IMR-90 (cell line): ENCODE results near the gene DENND5A. TPM values are rescaled to one million over a fixed set of nuclear protein-coding genes. Genes with fewer than 3 reads are reported as not detected.

ENCODE experiments used
- ATAC-seq: fragments of 200-7000 bp; cut with Tn5 transposase; 2 replicates; pipeline ENCODE4 v1.9.1; 2020; ENCODE audit warnings: low read depth, mild to moderate bottlenecking, moderate library complexity
- BruUV-seq: library from RNA; stranded (reverse); fragments of 400-500 nt; replicated peaks from 2 replicates; lab custom pipeline; 2021; lab: Mats Ljungman, UMichigan
- CTCF ChIA-PET: fragments of 300-600 bp; formaldehyde crosslinking; extraction: SDS; loops from one replicate; lab custom pipeline; 2021; ENCODE audit warnings: antibody characterized with exemption; lab: Yijun Ruan, JAX
- POLR2A ChIA-PET: fragments of 300-600 bp; sonication (Branson Sonifier 250); formaldehyde crosslinking; loops from one replicate; lab custom pipeline; 2022; ENCODE audit warnings: antibody characterized with exemption; ENCODE audit not compliant: unreplicated experiment; lab: Charles Lee
- DNase-seq: peaks from one replicate; pipeline ENCODE4 v3.0.0; 2013
- H2AFZ ChIP-seq: replicated peaks from 2 replicates; pipeline ENCODE3; 2013; ENCODE audit warnings: low read length, mild to moderate bottlenecking; ENCODE audit not compliant: poor library complexity
- H2AK5ac ChIP-seq: 2 replicates; pipeline ENCODE4 v1.6.1; 2013; ENCODE audit warnings: low read depth, low read length, inconsistent platforms
- H2AK9ac ChIP-seq: replicated peaks from 2 replicates; pipeline ENCODE3; 2013; ENCODE audit warnings: mild to moderate bottlenecking, low read depth, low read length, moderate library complexity; ENCODE audit not compliant: poor library complexity
- H2BK120ac ChIP-seq: 2 replicates; pipeline ENCODE4 v1.6.1; 2013; ENCODE audit warnings: low read depth, low read length, inconsistent platforms
- H2BK15ac ChIP-seq: 3 replicates; pipeline ENCODE4 v1.6.1; 2013; ENCODE audit warnings: low read depth, low read length, inconsistent platforms
- H2BK20ac ChIP-seq: 2 replicates; pipeline ENCODE4 v1.6.1; 2013; ENCODE audit warnings: low read depth, mild to moderate bottlenecking, inconsistent platforms, low read length, moderate library complexity
- H2BK5ac ChIP-seq: 2 replicates; pipeline ENCODE4 v1.6.1; 2013; ENCODE audit warnings: mild to moderate bottlenecking, low read depth, low read length, inconsistent platforms; ENCODE audit not compliant: poor library complexity, severe bottlenecking
- H3K14ac ChIP-seq: replicated peaks from 2 replicates; pipeline ENCODE4 v1.6.1; 2013; ENCODE audit warnings: low read depth, low read length, inconsistent platforms
- H3K18ac ChIP-seq: 2 replicates; pipeline ENCODE4 v1.6.1; 2013; ENCODE audit warnings: low read depth, low read length, control low read depth
- H3K23ac ChIP-seq: 2 replicates; pipeline ENCODE4 v1.6.1; 2013; ENCODE audit warnings: low read depth, low read length, inconsistent platforms
- H3K27ac ChIP-seq: 2 replicates; pipeline ENCODE4 v1.5.1; 2013; ENCODE audit warnings: mild to moderate bottlenecking, control low read depth, low read length; ENCODE audit not compliant: insufficient read depth
- H3K27me3 ChIP-seq: 2 replicates; pipeline ENCODE4 v1.6.1; 2013; ENCODE audit warnings: low read length; ENCODE audit not compliant: control insufficient read depth, insufficient read depth
- H3K36me3 ChIP-seq: 2 replicates; pipeline ENCODE4 v1.6.1; 2013; ENCODE audit warnings: low read length, mixed read lengths; ENCODE audit not compliant: control insufficient read depth, insufficient read depth
- H3K4ac ChIP-seq: 2 replicates; pipeline ENCODE4 v1.6.1; 2013; ENCODE audit warnings: low read depth, low read length, inconsistent platforms
- H3K4me1 ChIP-seq: 2 replicates; pipeline ENCODE4 v1.6.1; 2013; ENCODE audit warnings: low read length, mixed read lengths; ENCODE audit not compliant: control insufficient read depth, insufficient read depth
- H3K4me2 ChIP-seq: 2 replicates; pipeline ENCODE4 v1.6.1; 2013; ENCODE audit warnings: low read depth, mild to moderate bottlenecking, control low read depth, low read length, moderate library complexity
- H3K4me3 ChIP-seq: 2 replicates; pipeline ENCODE4 v1.5.1; 2013; ENCODE audit warnings: low read depth, mild to moderate bottlenecking, control low read depth, low read length, moderate library complexity; ENCODE audit not compliant: insufficient read depth
- H3K56ac ChIP-seq: 2 replicates; pipeline ENCODE4 v1.6.1; 2013; ENCODE audit warnings: low read length, inconsistent platforms; ENCODE audit not compliant: insufficient read depth; ENCODE audit errors: extremely low read depth
- H3K79me1 ChIP-seq, 2 experiments: 2 replicates each; pipeline ENCODE4 v1.6.1; 2013; ENCODE audit warnings: low read length in 2 of 2, inconsistent platforms in 1 of 2, low read depth in 1 of 2
- H3K9ac ChIP-seq: 2 replicates; pipeline ENCODE4 v1.6.1; 2013; ENCODE audit warnings: low read depth, low read length, control low read depth
- H3K9me1 ChIP-seq: 2 replicates; pipeline ENCODE4 v1.6.1; 2013; ENCODE audit warnings: low read length, inconsistent platforms; ENCODE audit not compliant: insufficient read depth
- H3K9me3 ChIP-seq: 2 replicates; pipeline ENCODE4 v1.6.1; 2013; ENCODE audit warnings: low read length; ENCODE audit not compliant: control insufficient read depth, insufficient read depth
- H4K20me1 ChIP-seq: 2 replicates; pipeline ENCODE4 v1.6.1; 2013; ENCODE audit warnings: low read length, inconsistent platforms; ENCODE audit not compliant: insufficient read depth
- H4K5ac ChIP-seq: 2 replicates; pipeline ENCODE4 v1.6.1; 2013; ENCODE audit warnings: mild to moderate bottlenecking, low read depth, low read length, control low read depth
- H4K8ac ChIP-seq, 2 experiments: 2 replicates each; pipeline ENCODE4 v1.6.1; 2013; ENCODE audit warnings: low read depth in 2 of 2, low read length in 2 of 2, control low read depth in 1 of 2, inconsistent platforms in 1 of 2
- H4K91ac ChIP-seq: 2 replicates; pipeline ENCODE4 v1.6.1; 2013; ENCODE audit warnings: low read depth, low read length, inconsistent platforms; ENCODE audit not compliant: insufficient read depth
- BHLHE40 ChIP-seq: fragments of 150-350 bp; IDR thresholded peaks from 2 replicates; pipeline ENCODE4 v1.6.1; 2016; ENCODE audit warnings: mild to moderate bottlenecking, low read depth, low read length
- CHD1 ChIP-seq: IDR thresholded peaks from 2 replicates; pipeline ENCODE4 v1.6.1; 2012; ENCODE audit warnings: low read depth, low read length, improper control_type of control experiment
- MAZ ChIP-seq: IDR thresholded peaks from 2 replicates; pipeline ENCODE4 v1.6.1; 2012; ENCODE audit warnings: low read depth, mild to moderate bottlenecking, low read length, improper control_type of control experiment, moderate library complexity, borderline replicate concordance
- MXI1 ChIP-seq: IDR thresholded peaks from 2 replicates; pipeline ENCODE4 v1.6.1; 2012; ENCODE audit warnings: low read depth, mild to moderate bottlenecking, low read length, moderate library complexity, borderline replicate concordance
- NFE2L2 ChIP-seq: fragments of 150-350 bp; IDR thresholded peaks from 2 replicates; pipeline ENCODE4 v1.6.1; 2016; ENCODE audit warnings: low read depth, mild to moderate bottlenecking, low read length
- POLR2A ChIP-seq: IDR thresholded peaks from 2 replicates; pipeline ENCODE4 v1.6.1; 2012; ENCODE audit warnings: mild to moderate bottlenecking, low read depth, low read length
- RAD21 ChIP-seq: IDR thresholded peaks from 2 replicates; pipeline ENCODE4 v1.6.1; 2012; ENCODE audit warnings: low read length, improper control_type of control experiment
- RCOR1 ChIP-seq: IDR thresholded peaks from 2 replicates; pipeline ENCODE4 v1.6.1; 2012; ENCODE audit warnings: mild to moderate bottlenecking, low read length, improper control_type of control experiment; ENCODE audit not compliant: insufficient replicate concordance
- RFX5 ChIP-seq: IDR thresholded peaks from 2 replicates; pipeline ENCODE4 v1.8.0; 2012; ENCODE audit warnings: low read depth, mild to moderate bottlenecking, low read length, moderate library complexity
- SMC3 ChIP-seq: fragments of 150-350 bp; IDR thresholded peaks from 2 replicates; pipeline ENCODE4 v1.6.1; 2016; ENCODE audit warnings: low read depth, mild to moderate bottlenecking, antibody characterized with exemption, low read length, moderate library complexity
- WGBS, 2 experiments: methylation state at CpG; one replicate each; pipeline versions ENCODE4 v1.1.5 to v1.1.7; 2013; ENCODE audit warnings: missing lambda C conversion rate in 2 of 2; ENCODE audit not compliant: insufficient read length in 1 of 2; ENCODE audit errors: extremely low coverage in 2 of 2; 5-methylcytosine and 5-hydroxymethylcytosine counted together
- dilution Hi-C: fragments of 300-500 bp; cut with HindIII; formaldehyde crosslinking; loops from one replicate; pipeline ENCODE4 v1.14.3; 2018; ENCODE audit warnings: low sequenced_read_pairs; ENCODE audit not compliant: unreplicated experiment
- in situ Hi-C: fragments of 300-500 bp; cut with MboI; formaldehyde crosslinking; loops from 3 replicates; pipeline ENCODE4 v1.14.3; 2019; ENCODE audit warnings: low sequenced_read_pairs, inconsistent platforms, mixed read lengths
- intact Hi-C: fragments of 100-400 bp; cut with micrococcal nuclease; formaldehyde crosslinking; loops from 2 replicates; pipeline ENCODE4 v1.10.0; 2022
- polyA plus RNA-seq, 3 experiments: library from polyadenylated mRNA; depleted of rRNA; stranded (reverse); fragments of >200 nt; gene quantifications; 2 replicates each; pipeline ENCODE4 v1.2.3, GENCODE V29; 2012; ENCODE audit warnings: low replicate concordance in 1 of 3
- total RNA-seq: library from RNA; depleted of rRNA; stranded (reverse); fragments of >200 nt; gene quantifications from 2 replicates; pipeline ENCODE4 v1.2.3, GENCODE V29; 2012
- TF ChIP-seq, protein P1 (sequence below): conservative IDR thresholded peaks from 2 replicates; pipeline ENCODE4 v1.5.1; 2012; ENCODE audit warnings: mild to moderate bottlenecking, low read depth, low read length, improper control_type of control experiment
- TF ChIP-seq, protein P2 (sequence below): fragments of 150-350 bp; IDR thresholded peaks from 2 replicates; pipeline ENCODE4 v1.6.1; 2016; ENCODE audit warnings: low read depth, mild to moderate bottlenecking, low read length, moderate library complexity, borderline replicate concordance
- TF ChIP-seq, protein P3 (sequence below): fragments of 150-350 bp; IDR thresholded peaks from 2 replicates; pipeline ENCODE4 v1.6.1; 2017; ENCODE audit warnings: mild to moderate bottlenecking, antibody characterized with exemption, low read length, low read depth

Gene DENND5A
- total and polyA plus RNA-seq, 2 of the 4 experiments (the other 2 are of a cell fraction) = 179 to 192 TPM

GRCh38 chr11:9123595-9124304 is 141.4 kb downstream of the DENND5A start:
- Histone ChIP-seq H3K56ac (no peak overlapping the region), H3K18ac (no peak overlapping the region), H3K14ac (no peak overlapping the region), H2BK15ac (no peak overlapping the region), H2AK9ac (no peak overlapping the region), H3K23ac (no peak overlapping the region), H3K27me3 (no peaks in the 10 kb centered on the region), H2BK5ac (no peak overlapping the region), H3K9ac (no peak overlapping the region), H3K4me1 (no peaks in the 10 kb centered on the region), H4K8ac (no peak overlapping the region), H4K5ac (no peak overlapping the region), H2BK20ac (no peak overlapping the region), H2AK5ac (no peak overlapping the region), H3K9me1 (peaks cover 4% of the 10 kb centered on the region; the same call in 1 of the 2 replicates), H2AFZ (no peak overlapping the region), H3K79me1 (no peaks in the 10 kb centered on the region), H3K9me3 (peaks cover 3% of the 10 kb centered on the region; the same call in 1 of the 2 replicates), H4K91ac (no peak overlapping the region), H2BK120ac (no peak overlapping the region), H3K4me3 (no peak overlapping the region), H4K20me1 (no peaks in the 10 kb centered on the region), H3K4ac (no peak overlapping the region), H3K27ac (no peak overlapping the region), H3K4me2 (no peak overlapping the region), H3K36me3 (peaks cover 2% of the 10 kb centered on the region; the same call in 1 of the 2 replicates)
- no TSS peak for BruUV-seq
- in situ Hi-C loops = loop anchor here (25.0 kb wide), 1 partner anchor 886 kb away; no protein-coding TSS in a partner anchor
- ATAC-seq = no peak
- ChIA-PET CTCF (no interaction called here), POLR2A (no interaction called here)
- intact Hi-C loops = no loop called here
- dilution Hi-C loops = no loop called here
- no peak for DNase-seq
- WGBS, 2 experiments = no CpG with 5 or more reads among the region's 2 CpGs
- no peak for TF ChIP-seq RCOR1
- TF ChIP-seq BHLHE40 = no peak
- TF ChIP-seq RAD21 = no peak
- no peak for TF ChIP-seq RFX5
- TF ChIP-seq CHD1 = no peak
- TF ChIP-seq, protein P1, sequence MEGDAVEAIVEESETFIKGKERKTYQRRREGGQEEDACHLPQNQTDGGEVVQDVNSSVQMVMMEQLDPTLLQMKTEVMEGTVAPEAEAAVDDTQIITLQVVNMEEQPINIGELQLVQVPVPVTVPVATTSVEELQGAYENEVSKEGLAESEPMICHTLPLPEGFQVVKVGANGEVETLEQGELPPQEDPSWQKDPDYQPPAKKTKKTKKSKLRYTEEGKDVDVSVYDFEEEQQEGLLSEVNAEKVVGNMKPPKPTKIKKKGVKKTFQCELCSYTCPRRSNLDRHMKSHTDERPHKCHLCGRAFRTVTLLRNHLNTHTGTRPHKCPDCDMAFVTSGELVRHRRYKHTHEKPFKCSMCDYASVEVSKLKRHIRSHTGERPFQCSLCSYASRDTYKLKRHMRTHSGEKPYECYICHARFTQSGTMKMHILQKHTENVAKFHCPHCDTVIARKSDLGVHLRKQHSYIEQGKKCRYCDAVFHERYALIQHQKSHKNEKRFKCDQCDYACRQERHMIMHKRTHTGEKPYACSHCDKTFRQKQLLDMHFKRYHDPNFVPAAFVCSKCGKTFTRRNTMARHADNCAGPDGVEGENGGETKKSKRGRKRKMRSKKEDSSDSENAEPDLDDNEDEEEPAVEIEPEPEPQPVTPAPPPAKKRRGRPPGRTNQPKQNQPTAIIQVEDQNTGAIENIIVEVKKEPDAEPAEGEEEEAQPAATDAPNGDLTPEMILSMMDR = no peak
- no peak for TF ChIP-seq MAZ
- TF ChIP-seq MXI1 = no peak
- TF ChIP-seq SMC3 = no peak
- TF ChIP-seq, protein P2, sequence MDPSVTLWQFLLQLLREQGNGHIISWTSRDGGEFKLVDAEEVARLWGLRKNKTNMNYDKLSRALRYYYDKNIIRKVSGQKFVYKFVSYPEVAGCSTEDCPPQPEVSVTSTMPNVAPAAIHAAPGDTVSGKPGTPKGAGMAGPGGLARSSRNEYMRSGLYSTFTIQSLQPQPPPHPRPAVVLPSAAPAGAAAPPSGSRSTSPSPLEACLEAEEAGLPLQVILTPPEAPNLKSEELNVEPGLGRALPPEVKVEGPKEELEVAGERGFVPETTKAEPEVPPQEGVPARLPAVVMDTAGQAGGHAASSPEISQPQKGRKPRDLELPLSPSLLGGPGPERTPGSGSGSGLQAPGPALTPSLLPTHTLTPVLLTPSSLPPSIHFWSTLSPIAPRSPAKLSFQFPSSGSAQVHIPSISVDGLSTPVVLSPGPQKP = no peak
- TF ChIP-seq, protein P3, sequence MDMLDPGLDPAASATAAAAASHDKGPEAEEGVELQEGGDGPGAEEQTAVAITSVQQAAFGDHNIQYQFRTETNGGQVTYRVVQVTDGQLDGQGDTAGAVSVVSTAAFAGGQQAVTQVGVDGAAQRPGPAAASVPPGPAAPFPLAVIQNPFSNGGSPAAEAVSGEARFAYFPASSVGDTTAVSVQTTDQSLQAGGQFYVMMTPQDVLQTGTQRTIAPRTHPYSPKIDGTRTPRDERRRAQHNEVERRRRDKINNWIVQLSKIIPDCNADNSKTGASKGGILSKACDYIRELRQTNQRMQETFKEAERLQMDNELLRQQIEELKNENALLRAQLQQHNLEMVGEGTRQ = no peak
- no peak for TF ChIP-seq POLR2A
- no peak for TF ChIP-seq NFE2L2
